ENCODE results near the gene ODAD3.
"Not testable (repeated sequence)": the region's sequence is repeated elsewhere in the genome, so short reads cannot be mapped to it uniquely, and the experiment has no call there.

Gene ODAD3

GRCh38 chr19:11434703-11435056, 241 bp downstream of the ODAD3 start:
- DNase-seq = no peak

GRCh38 chr19:11433526-11433925, 1.4 kb downstream of the ODAD3 start:
- not testable (repeated sequence) for DNase-seq

GRCh38 chr19:11426656-11427055, 8.3 kb downstream of the ODAD3 start:
- no peak for DNase-seq

- no peak for DNase-seq
Measured at GRCh38 chr19:11425719-11426457, 9.0 kb downstream of the ODAD3 start.

- no peak for DNase-seq
Measured at GRCh38 chr19:11423791-11424181, 11.1 kb downstream of the ODAD3 start.

- no peak for DNase-seq
Measured at GRCh38 chr19:11423164-11423790, 11.6 kb downstream of the ODAD3 start.

GRCh38 chr19:11422163-11423065, 12.5 kb downstream of the ODAD3 start:
- no peak for DNase-seq

- DNase-seq = no peak
Measured at GRCh38 chr19:11421371-11422098, 13.4 kb downstream of the ODAD3 start.

- no peak for DNase-seq
Measured at GRCh38 chr19:11420429-11421370, 14.2 kb downstream of the ODAD3 start.

- no peak for DNase-seq
Measured at GRCh38 chr19:11418549-11419506, 16.1 kb downstream of the ODAD3 start, which contains the start of gene RGL3. RGL3 (minus strand) TSS chr19:11419314; CDS start chr19:11419278, 36 bp downstream.

GRCh38 chr19:11418094-11418548, 16.8 kb downstream of the ODAD3 start:
- no peak for DNase-seq

- DNase-seq = no peak
Measured at GRCh38 chr19:11416346-11417052, 18.4 kb downstream of the ODAD3 start.

- DNase-seq = no peak
Measured at GRCh38 chr19:11414544-11414943, 20.4 kb downstream of the ODAD3 start.

GRCh38 chr19:11410682-11411081, 24.2 kb downstream of the ODAD3 start:
- DNase-seq = no peak

- no peak for DNase-seq
Measured at GRCh38 chr19:11408591-11408990, 26.3 kb downstream of the ODAD3 start.

- peak in 1 of 2 experiments; percentile 18 for DNase-seq
Measured at GRCh38 chr19:11406703-11407236, 28.2 kb downstream of the ODAD3 start.

- no peak for DNase-seq
Measured at GRCh38 chr19:11405846-11406643, 28.9 kb downstream of the ODAD3 start.

GRCh38 chr19:11404588-11405222, 30.2 kb downstream of the ODAD3 start:
- DNase-seq = no peak
